HepG2 (cell line): ENCODE results near the gene PPP1R16B. TPM values are rescaled to one million over a fixed set of nuclear protein-coding genes. Genes with fewer than 3 reads are reported as not detected.

Experiments
- ATRX ChIP-seq: sonication (generic); formaldehyde crosslinking; IDR thresholded peaks from 2 replicates; pipeline ENCODE4 v1.4.0; 2020; ENCODE audit warnings: missing genetic modification reagents, borderline replicate concordance
- DMTF1 ChIP-seq: sonication (generic); formaldehyde crosslinking; IDR thresholded peaks from 2 replicates; pipeline ENCODE4 v1.4.0; 2020; ENCODE audit warnings: mild to moderate bottlenecking, missing genetic modification reagents
- DR1 ChIP-seq: sonication (generic); formaldehyde crosslinking; IDR thresholded peaks from 2 replicates; pipeline ENCODE4 v1.8.0; 2021; ENCODE audit warnings: mild to moderate bottlenecking, missing genetic modification reagents, inconsistent platforms
- KDM1A ChIP-seq: IDR thresholded peaks from 2 replicates; pipeline ENCODE4 v1.6.1; 2016; ENCODE audit warnings: missing compliant biosample characterization
- KLF16 ChIP-seq, 2 experiments: sonication (generic) in 1 of 2; formaldehyde crosslinking in 1 of 2; IDR thresholded peaks; 2 replicates each; pipeline versions ENCODE4 v1.6.1 to v1.8.0; 2016 to 2023; ENCODE audit warnings: missing genetic modification reagents in 2 of 2, missing compliant biosample characterization in 1 of 2
- MAFK ChIP-seq, 2 experiments: IDR thresholded peaks in 1 of 2; conservative IDR thresholded peaks in 1 of 2; 2 replicates each; pipeline ENCODE4 v1.6.1; 2011; ENCODE audit warnings: improper control_type of control experiment in 2 of 2, low read length in 2 of 2
- MEIS1 ChIP-seq: sonication (generic); formaldehyde crosslinking; IDR thresholded peaks from 2 replicates; pipeline ENCODE4 v1.9.0; 2021; ENCODE audit warnings: mild to moderate bottlenecking, missing genetic modification reagents, moderate library complexity, borderline replicate concordance
- MTA3 ChIP-seq: sonication (generic); formaldehyde crosslinking; IDR thresholded peaks from 2 replicates; pipeline ENCODE4 v1.4.0; 2020; ENCODE audit warnings: missing genetic modification reagents
- NR2F2 ChIP-seq: IDR thresholded peaks from 2 replicates; pipeline ENCODE4 v1.6.1; 2012; ENCODE audit warnings: low read depth, inconsistent platforms, borderline replicate concordance
- POLR2AphosphoS5 ChIP-seq: IDR thresholded peaks from 2 replicates; pipeline ENCODE4 v1.6.1; 2012; ENCODE audit warnings: low read depth, low read length
- RERE ChIP-seq: IDR thresholded peaks from 2 replicates; pipeline ENCODE4 v1.6.1; 2016; ENCODE audit warnings: low read depth, missing genetic modification reagents, missing compliant biosample characterization
- SKI ChIP-seq: fragments of 450-650 bp; IDR thresholded peaks from one replicate; pipeline ENCODE4 v1.6.1; 2018; ENCODE audit warnings: mild to moderate bottlenecking; ENCODE audit not compliant: partially characterized antibody
- ZFP90 ChIP-seq: sonication (generic); formaldehyde crosslinking; IDR thresholded peaks from 2 replicates; pipeline ENCODE4 v1.8.0; 2022; ENCODE audit warnings: missing genetic modification reagents, mild to moderate bottlenecking, inconsistent platforms, borderline replicate concordance
- ZNF232 ChIP-seq: sonication (generic); formaldehyde crosslinking; IDR thresholded peaks from 2 replicates; pipeline ENCODE4 v1.4.0; 2020; ENCODE audit warnings: missing genetic modification reagents, borderline replicate concordance
- ZNF510 ChIP-seq: sonication (generic); formaldehyde crosslinking; IDR thresholded peaks from 2 replicates; pipeline ENCODE4 v1.4.0; 2020; ENCODE audit warnings: low read depth, mild to moderate bottlenecking, missing genetic modification reagents
- ZNF556 ChIP-seq: sonication (generic); formaldehyde crosslinking; IDR thresholded peaks from 2 replicates; pipeline ENCODE4 v1.4.0; 2020; ENCODE audit warnings: mild to moderate bottlenecking, missing genetic modification reagents, borderline replicate concordance
- ZSCAN31 ChIP-seq: sonication (generic); formaldehyde crosslinking; IDR thresholded peaks from 2 replicates; pipeline ENCODE4 v1.5.0; 2020; ENCODE audit warnings: low read depth, mild to moderate bottlenecking, missing genetic modification reagents
- polyA plus RNA-seq, 8 experiments: library from polyadenylated mRNA; depleted of rRNA in 3 of 8; stranded (reverse) in 7 of 8; unstranded in 1 of 8; fragments of >200 nt; fragmentation: Illumina TruSeq in 4 of 8; extraction: Trizol in 4 of 8; gene quantifications; 2 replicates each; pipeline versions ENCODE4 v1.2.1 to v1.2.3, GENCODE V29; 2011 to 2016; ENCODE audit warnings: low read depth in 4 of 8, missing spikeins in 1 of 8, mixed read lengths in 1 of 8; ENCODE audit not compliant: insufficient read depth in 1 of 8
- total RNA-seq, 5 experiments: library from RNA; depleted of rRNA; stranded (reverse); fragments of >200 nt; fragmentation: Illumina TruSeq; extraction: Trizol; gene quantifications; 2 replicates each; pipeline ENCODE4 v1.2.3, GENCODE V29; 2016; ENCODE audit warnings: low read depth in 1 of 5
- TF ChIP-seq, protein P1 (sequence below): IDR thresholded peaks from 2 replicates; pipeline ENCODE4 v1.6.1; 2016; ENCODE audit warnings: mild to moderate bottlenecking

Gene PPP1R16B
- total and polyA plus RNA-seq, 2 of the 13 experiments (the other 11 are each of a cell fraction or from before 2014, with no cell fraction given), result 0.02 to 0.11 TPM

- peak; percentile 65 for TF ChIP-seq SKI
- no peak for TF ChIP-seq MTA3 (CRISPR knock-in tag)
- TF ChIP-seq ZNF510, result no peak
- TF ChIP-seq KDM1A (CRISPR knock-in tag), result peak; percentile 92
- TF ChIP-seq, protein P1, sequence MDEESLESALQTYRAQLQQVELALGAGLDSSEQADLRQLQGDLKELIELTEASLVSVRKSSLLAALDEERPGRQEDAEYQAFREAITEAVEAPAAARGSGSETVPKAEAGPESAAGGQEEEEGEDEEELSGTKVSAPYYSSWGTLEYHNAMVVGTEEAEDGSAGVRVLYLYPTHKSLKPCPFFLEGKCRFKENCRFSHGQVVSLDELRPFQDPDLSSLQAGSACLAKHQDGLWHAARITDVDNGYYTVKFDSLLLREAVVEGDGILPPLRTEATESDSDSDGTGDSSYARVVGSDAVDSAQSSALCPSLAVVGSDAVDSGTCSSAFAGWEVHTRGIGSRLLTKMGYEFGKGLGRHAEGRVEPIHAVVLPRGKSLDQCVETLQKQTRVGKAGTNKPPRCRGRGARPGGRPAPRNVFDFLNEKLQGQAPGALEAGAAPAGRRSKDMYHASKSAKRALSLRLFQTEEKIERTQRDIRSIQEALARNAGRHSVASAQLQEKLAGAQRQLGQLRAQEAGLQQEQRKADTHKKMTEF (CRISPR knock-in tag), result peak; percentile 98
- TF ChIP-seq MAFK (conservative IDR thresholded peaks at IDR 0.05 in 1 of 2, IDR thresholded peaks at IDR 0.05 in 1 of 2; ENCODE audit: low read length in 2 of 2), result peak in 1 of 2 experiments; percentile 14; a peak in 1 of 4 replicates
- TF ChIP-seq KLF16 (CRISPR knock-in tag; IDR thresholded peaks at IDR 0.05), result peak; percentile 75 to 91; a peak in 3 of 4 replicates
- TF ChIP-seq ZNF556, result peak; percentile 94; the same call in 1 of the 2 replicates
- peak; percentile 97 for TF ChIP-seq POLR2AphosphoS5
- no peak for TF ChIP-seq ATRX
- peak; percentile 22; the same call in 1 of the 2 replicates for TF ChIP-seq NR2F2
- TF ChIP-seq ZSCAN31 (CRISPR knock-in tag), result peak; percentile 87
- TF ChIP-seq RERE (CRISPR knock-in tag), result no peak
- TF ChIP-seq DR1 (CRISPR knock-in tag), result peak; percentile 99
- peak; percentile 84; the same call in 1 of the 2 replicates for TF ChIP-seq ZNF232 (CRISPR knock-in tag)
- peak; percentile 68; the same call in 1 of the 2 replicates for TF ChIP-seq MEIS1
- no peak for TF ChIP-seq DMTF1
- TF ChIP-seq ZFP90 (CRISPR knock-in tag), result peak; percentile 76; the same call in 1 of the 2 replicates
Observed at GRCh38 chr20:38926142-38926933, 120.8 kb downstream of the PPP1R16B start, which contains the start of gene FAM83D (continued).
